HG03139 (cell line): ENCODE results near the gene ADGRD2.

Source experiments
- ATAC-seq: cut with Tn5 transposase; IDR thresholded peaks from one replicate; pipeline ENCODE4 v1.9.1; 2021; ENCODE audit not compliant: unreplicated experiment

The ADGRD2 gene

DNA sequence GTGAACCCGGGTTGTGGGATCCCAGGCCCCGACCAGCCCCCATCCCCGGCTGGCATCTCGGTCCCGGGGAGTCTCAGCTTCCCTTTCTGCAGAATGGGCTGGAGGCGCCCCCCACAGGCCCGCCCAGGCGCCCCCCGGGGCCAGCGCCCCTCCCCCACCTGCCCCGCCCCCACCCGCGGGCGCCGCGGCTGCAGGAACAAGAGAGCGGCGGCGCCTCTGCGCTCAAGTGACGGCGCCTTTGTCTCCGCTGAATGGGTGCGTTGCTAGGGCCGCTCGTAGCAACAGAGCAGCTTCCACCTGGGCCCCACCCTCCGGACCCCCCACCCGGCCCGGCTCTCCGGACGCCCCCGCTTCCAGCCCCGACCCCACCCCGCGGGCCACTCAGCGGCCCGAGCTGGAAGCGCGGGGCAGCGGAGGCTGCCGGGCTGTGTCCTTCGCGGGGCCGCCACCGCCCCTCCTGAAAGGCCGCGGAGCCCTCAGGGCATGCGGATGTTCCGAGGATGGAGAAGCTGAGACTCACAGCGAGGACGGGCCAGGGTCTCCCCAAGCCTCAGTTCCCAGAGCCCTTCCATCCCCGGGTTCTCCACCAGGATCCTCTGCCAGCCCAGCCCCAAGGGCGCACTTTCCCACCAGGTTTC, 27.5 kb downstream of the ADGRD2 start:
- no peak for ATAC-seq

DNA sequence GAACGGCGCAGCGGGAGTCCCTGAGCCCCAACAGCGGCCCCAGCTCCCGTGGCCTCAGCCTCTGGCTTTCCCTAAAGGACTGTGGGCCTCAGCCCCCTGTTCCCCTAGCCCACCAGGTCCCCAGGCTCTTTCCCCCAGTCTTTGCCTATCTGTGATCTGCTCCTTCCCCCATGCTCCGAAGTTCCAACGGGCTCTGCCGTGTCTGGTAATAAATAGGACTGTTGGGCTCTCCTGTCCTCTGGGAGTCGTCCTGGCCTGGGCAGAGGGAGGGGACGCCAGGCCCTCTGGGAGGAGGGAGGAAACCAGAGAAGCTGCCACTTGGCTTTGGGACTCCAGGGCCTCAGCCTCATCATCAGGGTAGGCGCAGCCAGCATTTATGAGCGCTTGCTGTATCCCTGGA, 28.1 kb downstream of the ADGRD2 start:
- no peak for ATAC-seq

DNA sequence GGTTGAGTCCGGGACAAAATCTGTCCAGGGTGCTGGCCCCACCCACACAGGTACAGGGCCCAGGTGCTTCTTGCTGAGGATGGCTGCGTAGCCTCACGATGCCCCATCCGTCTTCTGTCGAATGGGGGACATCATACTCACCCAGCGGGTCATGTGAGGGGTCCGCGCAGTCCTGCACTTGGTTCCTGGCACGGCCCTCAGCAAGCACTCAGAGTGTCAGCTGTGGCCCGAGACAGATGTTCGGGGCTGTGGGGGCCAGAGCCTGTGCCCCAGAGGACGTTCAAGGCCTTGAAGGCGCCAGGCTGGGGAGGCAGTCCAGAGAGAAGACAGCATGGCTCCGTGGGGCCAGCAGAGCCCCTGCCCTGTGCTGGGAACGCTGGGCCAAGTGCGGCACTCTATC, 29.1 kb downstream of the ADGRD2 start:
- ATAC-seq, result no peak

DNA sequence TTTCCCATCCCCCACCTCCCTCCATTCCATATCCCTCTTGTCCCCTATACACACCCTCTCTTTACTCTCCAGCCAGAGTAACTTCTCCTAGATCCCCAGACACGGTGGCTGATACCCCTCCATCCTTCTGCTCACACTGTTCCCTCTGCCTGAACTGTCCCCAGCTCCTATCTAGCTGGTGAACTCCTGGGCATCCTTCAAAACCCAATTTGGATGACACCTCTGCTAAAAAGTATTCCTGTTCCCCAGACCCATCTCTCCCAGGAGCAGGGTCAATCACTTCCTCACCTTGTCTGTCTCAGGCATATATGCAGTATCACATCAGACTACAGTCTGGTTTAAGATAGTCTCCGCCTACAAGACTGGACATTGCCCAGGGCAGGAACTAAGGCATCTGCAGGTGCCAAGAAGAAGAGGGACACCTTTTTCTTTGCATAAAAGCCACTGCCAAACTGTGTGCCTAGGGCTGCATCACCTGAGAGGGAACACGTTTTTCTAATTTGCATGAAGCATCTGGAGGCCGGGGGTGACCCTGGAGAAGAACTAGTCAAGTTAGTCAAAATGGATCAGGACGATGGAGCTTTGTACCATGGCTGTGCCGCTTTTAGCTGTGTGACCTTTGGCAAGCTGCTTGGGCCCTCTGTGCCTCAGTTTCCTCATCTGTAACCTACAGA, 29.8 kb downstream of the ADGRD2 start:
- ATAC-seq, result no peak

DNA sequence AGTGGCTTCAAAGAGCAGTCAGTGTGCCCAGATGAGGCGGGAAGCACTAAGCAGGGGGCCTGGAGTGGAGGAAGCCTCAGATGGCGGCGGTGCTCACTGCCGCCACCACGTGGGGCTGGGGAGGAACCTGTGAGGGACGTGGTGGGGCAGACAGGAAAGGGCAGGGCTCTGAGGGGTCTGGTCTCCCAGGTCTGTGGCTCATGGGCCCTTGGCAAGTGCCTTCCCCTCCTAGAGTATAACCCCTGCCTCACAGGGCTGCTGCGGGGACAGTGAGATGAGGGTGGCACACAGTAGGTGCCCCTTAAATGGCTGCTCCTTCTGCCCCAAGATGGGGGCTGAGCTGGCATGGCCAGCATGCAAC, 30.4 kb downstream of the ADGRD2 start:
- ATAC-seq, result no peak

DNA sequence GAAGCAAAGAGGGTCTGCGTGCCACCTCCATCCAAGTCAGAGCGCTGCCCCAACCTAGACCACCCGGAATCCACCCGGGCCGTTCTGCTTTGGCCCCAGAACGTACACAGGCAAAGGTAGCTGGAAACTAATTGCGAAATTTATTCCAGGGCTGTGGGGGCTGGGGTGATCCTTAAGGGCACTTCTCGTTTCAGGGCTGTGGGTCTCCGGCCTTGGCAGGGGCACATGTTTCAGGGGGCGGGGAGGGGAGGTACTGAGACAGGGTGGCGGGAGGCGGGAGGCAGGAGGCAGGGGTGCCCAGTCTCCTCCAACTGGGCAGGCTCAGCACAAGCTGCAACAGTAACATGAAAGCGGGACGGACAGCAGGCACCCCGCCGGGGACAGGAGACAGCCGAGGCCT, 30.9 kb downstream of the ADGRD2 start:
- ATAC-seq, result no peak

- no peak for ATAC-seq
These were observed 32.3 kb downstream of the ADGRD2 start for GRCh38 chr9:124482431-124483031.

DNA sequence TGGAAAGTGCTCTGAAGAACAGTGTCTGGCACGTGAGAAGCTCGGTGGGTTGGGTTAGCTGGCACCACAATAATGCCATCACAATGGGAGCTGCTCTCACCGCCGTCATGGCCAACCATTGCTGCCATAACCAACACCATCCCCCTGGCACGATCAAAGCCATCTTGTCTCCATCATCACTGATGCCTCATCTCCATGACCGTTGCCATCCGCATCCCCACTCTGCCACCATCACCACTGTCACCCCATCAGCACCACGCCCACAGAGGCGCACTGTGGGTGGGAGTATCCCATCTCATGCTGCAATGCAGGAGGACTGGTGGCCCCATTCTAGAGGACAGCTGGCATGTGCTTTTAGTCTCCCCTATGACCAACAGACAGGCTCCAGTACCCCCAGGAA, 33.2 kb downstream of the ADGRD2 start:
- ATAC-seq, result no peak

DNA sequence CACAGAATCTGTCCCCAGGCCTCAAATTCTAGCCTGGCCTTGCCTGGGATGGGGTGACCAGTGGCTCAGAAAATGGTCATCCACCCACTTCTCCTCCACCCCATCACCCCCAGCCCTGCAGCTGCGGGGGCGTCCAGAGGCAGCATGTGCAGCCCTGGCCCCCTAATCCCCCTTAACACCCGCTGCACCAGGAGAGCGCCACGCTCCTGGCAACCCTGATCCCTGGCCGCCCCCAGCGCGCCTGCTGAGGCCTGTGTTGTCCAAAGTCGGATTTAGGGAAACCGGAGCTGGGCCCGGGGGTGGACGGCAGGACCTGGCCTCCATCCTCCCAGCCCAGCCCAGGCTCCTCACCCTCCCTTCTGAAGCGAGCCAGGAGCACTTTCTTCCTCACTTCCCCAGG, 35.0 kb downstream of the ADGRD2 start:
- ATAC-seq, result no peak

DNA sequence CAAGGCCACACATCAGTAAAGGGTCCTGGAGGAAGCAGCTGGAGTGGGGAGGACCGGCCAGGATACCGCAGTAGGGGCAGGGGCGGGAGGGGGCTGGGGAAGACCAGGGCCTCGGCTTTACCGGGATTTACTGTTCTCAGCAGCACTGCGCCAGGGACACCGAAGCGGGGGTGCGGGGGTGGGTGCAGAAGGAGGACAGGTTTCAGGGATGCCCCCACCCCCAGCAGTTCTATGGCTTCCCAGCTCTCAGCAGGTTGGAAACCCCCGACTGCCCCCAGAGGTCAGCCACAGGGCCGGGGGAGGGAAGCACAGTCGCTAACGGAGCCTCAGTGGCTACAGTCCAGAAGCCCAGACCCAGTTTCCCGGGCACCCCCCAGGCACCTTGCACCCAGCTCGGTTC, 35.7 kb downstream of the ADGRD2 start:
- ATAC-seq, result no peak

DNA sequence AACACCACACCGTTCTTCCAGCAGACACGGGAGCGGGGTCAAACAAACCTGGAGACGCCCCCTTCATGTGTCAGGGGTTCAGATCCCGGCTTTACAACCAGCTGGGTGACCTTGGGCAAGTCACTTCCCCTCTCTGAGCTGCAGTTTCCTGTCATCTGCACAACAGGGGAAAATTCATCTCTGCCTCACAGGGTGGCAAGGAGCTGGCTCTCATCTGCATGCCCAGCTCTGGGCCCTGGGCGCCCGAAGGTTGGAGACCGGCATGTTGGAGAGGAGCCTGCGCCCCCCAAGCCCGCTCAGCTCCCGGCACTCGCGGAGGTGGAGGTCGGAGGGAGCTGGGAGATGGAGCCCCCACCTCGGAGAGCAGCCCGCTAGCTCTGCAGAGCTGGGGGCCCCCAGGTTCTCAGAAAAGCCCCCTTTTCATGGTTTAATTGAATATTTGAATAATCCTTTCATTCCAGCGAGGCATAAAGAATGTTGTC, 36.6 kb downstream of the ADGRD2 start:
- no peak for ATAC-seq

DNA sequence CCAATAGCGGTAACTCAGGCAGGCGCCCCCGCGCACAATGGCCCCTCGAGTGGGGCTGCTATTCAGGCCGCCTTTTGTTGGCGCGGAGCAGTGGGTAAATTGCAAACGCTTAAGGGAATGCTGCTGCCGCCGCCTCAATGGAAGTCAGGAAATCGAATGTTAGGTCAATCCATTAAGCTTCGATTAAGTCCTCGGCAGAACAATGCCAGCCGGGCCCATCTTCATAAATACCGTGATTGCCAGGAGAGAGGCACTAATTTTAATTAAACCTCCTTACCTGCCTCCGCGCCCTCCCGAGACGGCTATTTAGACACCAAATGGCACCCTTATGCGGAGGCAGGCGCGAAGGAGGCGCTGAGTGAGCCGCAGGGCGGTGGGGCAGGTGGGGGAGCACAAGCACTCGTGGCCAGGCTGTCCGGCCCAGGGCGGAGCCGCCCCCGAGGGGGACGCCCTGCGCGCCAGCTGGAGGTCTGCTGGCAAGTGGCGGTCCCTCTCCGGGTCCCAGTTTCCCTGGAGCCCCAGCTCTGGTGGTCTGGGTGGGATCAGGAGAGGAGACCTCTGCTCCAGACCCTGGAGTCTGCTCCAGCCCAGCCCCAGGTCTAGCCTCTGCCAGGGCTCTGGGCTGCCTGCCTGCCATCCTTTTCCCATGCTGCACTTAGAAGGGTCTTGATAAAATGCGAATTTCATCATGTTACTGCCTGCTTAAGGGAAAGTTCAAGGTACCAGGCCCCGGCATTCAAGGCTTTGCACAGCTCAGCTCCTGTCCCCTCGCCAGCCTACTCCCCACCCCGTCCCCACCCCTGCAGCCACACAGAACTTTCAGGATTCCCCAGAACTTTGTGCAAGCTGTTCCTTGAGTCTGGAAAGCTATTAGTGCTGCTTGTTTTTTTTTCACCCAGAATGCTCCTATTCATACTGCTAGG, 37.3 kb downstream of the ADGRD2 start:
- no peak for ATAC-seq

- ATAC-seq, result no peak
These were observed 38.5 kb downstream of the ADGRD2 start for GRCh38 chr9:124488641-124489210.

- ATAC-seq, result no peak
These were observed 39.0 kb downstream of the ADGRD2 start for GRCh38 chr9:124489222-124489621.

DNA sequence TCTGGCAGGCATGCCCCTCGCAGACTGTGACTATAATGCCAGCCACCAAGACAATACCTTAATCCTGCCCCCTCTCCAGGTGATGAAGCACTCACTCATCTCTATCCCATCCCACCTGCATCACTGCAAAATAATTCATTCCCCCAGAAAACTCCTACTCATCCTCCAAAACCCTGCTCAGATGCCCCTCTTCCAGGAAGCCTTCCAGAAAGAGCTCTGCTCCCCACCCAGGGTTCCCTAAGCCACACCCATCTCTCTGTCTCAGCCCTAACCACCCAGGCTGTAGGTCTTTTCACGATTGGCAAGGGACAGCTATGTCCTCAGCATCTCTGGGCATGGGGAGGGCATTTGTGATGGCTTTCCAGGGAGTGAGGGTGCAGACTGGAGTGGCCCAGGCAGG, 39.8 kb downstream of the ADGRD2 start:
- no peak for ATAC-seq

GRCh38 chr9:124491049-124491975, 41.1 kb downstream of the ADGRD2 start:
- ATAC-seq, result no peak

DNA sequence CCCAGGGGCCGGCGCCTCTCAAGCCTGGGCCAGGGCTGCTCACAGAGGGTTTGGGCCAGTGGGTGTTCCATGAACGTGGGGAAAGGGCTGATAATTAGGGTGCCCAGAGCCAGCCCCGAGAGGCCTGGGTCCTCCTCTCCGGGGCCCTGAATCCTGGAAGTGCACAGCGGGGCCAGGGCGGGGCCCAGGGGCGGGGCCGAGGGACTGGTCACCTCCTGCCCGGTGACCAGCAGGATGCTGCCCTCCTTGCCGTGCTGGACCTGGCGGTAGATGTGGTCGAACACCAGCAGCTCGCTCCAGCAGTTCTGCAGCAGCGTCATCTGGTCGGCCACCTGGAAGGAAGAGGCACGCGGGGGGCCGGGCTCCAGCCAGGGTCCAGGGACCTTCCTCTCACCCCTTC, 42.6 kb downstream of the ADGRD2 start:
- ATAC-seq, result no peak

DNA sequence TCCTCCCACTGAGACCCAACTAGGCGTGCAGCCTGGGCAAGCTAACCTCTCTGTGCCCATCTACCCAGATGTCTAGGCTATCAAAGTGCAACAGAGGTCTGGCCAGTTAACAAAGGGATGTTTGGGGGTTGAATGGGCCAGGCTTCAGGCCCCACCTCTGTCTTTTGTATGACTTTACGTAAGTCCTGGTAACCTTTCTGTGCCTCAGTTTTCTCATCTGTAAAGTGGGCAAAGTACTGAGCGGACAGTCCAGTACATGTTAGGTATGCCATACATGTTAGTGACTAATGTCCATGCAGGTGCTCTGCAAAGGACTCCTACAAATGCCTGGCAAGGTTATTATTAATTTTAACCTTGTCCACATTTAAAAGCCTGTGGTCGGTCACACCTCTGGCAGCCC, 43.0 kb downstream of the ADGRD2 start:
- ATAC-seq, result no peak

DNA sequence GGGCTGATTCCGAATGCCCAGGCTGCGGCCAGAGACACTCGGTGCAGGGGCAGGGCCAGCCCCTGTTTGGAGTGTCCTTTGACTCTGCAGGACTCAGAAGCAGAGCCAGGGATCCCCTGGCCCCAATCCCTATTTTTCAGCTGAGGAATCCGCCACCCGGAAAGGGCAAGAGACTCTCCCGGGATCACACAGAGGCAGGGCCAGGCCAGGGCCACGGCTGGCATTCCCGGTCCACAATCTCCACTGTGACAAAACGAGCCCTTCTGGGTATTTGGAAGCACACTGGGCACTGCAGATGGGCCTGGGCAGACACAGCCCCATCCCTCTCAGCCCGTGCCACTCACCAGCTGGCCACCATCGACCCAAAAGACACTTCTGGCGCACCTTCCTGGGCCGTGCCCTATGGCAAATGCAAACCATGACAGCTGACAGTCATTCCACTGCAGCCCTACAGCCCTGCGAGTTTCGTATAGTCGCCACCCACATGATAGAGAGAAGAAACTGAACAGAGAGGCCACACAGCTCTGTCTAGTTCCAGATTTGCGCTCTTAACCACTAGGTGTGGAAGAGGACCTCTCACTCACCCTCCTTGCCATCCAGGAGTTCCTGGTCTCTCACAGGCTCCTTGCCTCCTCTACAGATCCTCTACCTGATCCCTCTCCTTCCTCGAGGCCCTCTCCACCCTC, 43.7 kb downstream of the ADGRD2 start:
- no peak for ATAC-seq
